Measurements from ENCODE around the gene ARHGEF25. TPM values are rescaled to one million over a fixed set of nuclear protein-coding genes. Genes with fewer than 3 reads are reported as not detected.
A peak's percentile ranks its signal among the peaks of the same experiment; 100 is the strongest.
"Not testable (repeated sequence)": the region's sequence is repeated elsewhere in the genome, so short reads cannot be mapped to it uniquely, and the experiment has no call there.

The ARHGEF25 gene
- total RNA-seq, 2 experiments from 2014 or later = 0.37 TPM

DNA sequence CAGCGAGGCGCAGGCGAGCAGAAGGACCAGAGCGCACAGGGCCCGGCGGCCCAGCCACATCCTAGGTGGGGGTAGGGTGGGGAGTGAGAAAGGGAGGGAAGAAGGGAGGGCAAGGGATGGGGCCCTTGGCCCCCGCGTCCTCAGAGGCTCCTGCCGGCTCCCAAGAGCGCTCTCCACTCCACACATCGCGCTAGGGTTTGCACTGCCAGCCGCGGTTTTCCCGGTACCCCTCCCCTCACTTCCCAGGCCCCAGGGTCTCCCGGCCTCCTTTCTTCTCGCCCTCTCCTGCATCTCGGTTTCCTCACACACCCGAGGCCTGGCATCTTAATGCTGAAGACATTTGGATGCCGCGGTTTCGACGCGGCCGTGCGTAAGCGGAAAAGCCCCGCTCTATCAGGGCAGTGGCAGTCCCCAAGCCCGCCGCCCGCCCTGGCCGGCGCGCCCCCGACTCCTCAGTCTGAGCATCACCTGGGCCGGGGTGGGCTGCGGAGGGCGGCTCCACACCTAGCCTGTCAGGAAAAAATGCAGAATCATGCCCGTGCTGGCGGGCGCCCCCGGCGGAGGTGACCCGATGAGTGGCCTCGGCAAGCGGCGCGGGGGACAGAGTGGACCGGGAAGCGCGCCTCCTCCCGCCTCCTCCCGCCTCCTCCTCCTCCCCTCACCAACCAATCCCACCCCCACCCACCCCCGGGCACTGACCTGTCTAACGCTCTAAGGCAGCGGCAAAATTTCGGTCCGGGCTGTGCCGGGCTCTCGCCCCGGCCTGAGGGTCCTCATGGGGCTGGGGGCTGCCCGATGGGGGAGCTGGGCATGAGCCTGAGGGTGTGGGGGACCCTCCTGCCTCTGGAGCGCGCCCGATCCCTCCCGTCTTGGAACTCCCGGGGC lies 21.1 kb downstream of the ARHGEF25 start:
- H3K27me3 Mint-ChIP-seq (ENCODE audit: low read depth) = peaks cover 60% of the 10 kb centered on the region
- H3K9me3 Mint-ChIP-seq (ENCODE audit: insufficient read depth) = no peaks in the 10 kb centered on the region
- no peak overlapping the region for H3K27ac Mint-ChIP-seq
- peaks cover 18% of the 10 kb centered on the region for H3K4me1 Mint-ChIP-seq (ENCODE audit: low read depth)
- peak; percentile 28 for ATAC-seq
- ChIA-PET POLR2A (no interaction called here), CTCF (interaction anchor here (0.6 to 3.0 kb wide), 11 partner anchors 10 to 173 kb away, joined by 3 to 32 read pairs (median 4); no protein-coding TSS in a partner anchor)
- peak; percentile 37 for DNase-seq
- H3K4me3 Mint-ChIP-seq = peak overlapping the region; percentile 50
- no peaks in the 10 kb centered on the region for H3K36me3 Mint-ChIP-seq (ENCODE audit: low read depth)

DNA sequence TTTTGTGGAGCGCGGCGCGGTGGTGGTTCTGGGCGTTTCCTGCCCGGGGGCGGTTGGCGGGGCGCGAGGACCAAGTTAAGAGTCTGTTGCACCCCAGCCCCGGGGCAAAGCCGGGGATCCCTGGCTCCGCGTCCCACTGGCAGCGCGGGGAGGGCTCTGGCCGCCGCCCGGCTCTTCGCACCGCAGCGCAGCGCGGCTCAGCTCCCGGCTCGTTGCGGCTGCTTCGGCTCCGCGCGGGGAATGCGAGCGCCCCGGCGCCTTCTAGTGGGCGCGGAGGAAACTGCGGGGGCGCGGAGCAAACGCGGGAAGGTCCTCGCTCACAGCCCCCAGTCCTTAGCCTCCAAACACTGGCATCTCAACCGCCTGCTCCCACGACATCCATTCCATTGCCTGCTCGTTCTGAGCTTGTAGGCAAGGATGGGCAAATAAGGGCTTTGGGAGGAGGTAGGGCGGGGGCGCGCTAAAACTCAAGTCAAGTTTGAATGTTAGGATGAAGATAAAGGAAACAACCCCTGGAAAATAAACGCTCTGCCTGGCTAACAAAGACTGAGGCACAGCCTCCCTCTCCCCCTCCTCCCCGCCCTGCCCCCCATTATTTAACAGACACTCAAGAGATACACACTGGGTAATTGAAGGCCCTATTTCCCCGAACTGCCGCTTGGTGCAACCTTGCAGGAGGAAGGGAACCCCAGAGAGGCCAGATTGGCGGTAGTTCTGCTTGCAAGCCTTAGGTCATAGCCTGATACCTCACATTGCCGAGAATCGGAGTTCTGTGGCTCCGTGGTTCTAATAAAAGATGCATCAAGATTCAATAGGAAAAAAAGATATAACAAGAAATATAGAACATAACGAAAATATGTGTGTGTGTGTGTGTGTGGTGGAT lies 22.0 kb downstream of the ARHGEF25 start, which contains the start of gene B4GALNT1:
B4GALNT1 (minus strand) TSS at position 244 of the 883 bp plus-strand sequence. CDS start 1,069 bp downstream, outside the sequence.
- H3K9me3 Mint-ChIP-seq (ENCODE audit: insufficient read depth) = no peaks in the 10 kb centered on the region
- CTCF ChIA-PET = interaction anchor here (0.6 to 3.0 kb wide), 13 partner anchors 9 to 174 kb away, joined by 3 to 32 read pairs (median 4); no protein-coding TSS in a partner anchor
- no peak within 1 kb of the TSS for H3K27ac Mint-ChIP-seq
- peak; percentile 80 for ATAC-seq
- no peaks in the 10 kb centered on the region for H3K36me3 Mint-ChIP-seq (ENCODE audit: low read depth)
- POLR2A ChIA-PET = no interaction called here
- DNase-seq = peak; percentile 65
- H3K4me3 Mint-ChIP-seq = peak within 1 kb of the TSS; percentile 50
- H3K27me3 Mint-ChIP-seq (ENCODE audit: low read depth) = peaks cover 53% of the 10 kb centered on the region
- H3K4me1 Mint-ChIP-seq (ENCODE audit: low read depth) = peaks cover 13% of the 10 kb centered on the region

DNA sequence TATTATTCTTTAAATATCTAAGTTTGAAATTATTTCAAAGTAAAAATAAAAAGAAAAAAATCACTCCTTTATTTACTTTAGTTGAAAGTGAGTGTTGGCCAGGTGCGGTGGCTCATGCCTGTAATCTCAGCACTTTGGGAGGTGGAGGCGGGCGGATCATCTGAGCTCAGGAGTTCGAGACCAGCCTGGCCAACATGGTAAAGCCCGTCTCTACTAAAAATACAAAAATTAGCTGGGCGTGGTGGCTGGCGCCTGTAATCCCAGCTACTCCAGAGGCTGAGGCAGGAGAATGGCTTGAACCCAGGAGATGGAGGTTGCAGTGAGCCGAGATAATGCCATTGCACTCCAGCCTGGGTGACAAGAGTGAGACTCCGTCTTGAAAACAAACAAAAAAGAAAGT lies 25.5 kb downstream of the ARHGEF25 start:
- not testable (repeated sequence) for ATAC-seq; H3K4me1 Mint-ChIP-seq (ENCODE audit: low read depth); H3K4me3 Mint-ChIP-seq; H3K27ac Mint-ChIP-seq; DNase-seq; H3K36me3 Mint-ChIP-seq (ENCODE audit: low read depth); H3K9me3 Mint-ChIP-seq (ENCODE audit: insufficient read depth)
- ChIA-PET CTCF (interaction anchor here (0.6 to 4.4 kb wide), 4 partner anchors 28 to 160 kb away, joined by 3 to 26 read pairs (median 3); no protein-coding TSS in a partner anchor), POLR2A (interaction anchor here (0.6 to 0.7 kb wide), 2 partner anchors 50 to 87 kb away, joined by 3 read pairs; no protein-coding TSS in a partner anchor)
- H3K27me3 Mint-ChIP-seq (ENCODE audit: low read depth) = peaks cover 39% of the 10 kb centered on the region

DNA sequence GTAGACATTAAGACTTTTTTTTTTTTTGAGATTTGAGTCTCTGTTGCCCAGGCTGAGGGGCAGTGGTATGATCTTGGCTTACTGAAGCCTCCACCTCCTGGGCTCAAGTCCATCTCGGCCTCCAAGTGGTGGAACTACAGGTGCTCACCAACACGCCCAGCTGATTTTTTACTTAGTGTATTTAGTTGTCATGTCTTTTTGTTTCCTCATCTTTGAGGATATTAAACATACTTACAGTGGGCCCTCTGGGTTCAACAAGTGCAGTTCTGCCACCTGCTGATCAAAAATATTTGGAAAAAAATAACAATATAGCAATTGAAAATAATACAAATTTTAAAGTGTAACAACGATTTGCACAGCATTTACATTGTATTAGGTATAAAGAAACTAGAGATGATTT lies 26.1 kb downstream of the ARHGEF25 start:
- Mint-ChIP-seq H3K27me3 (ENCODE audit: low read depth) (peaks cover 39% of the 10 kb centered on the region), H3K4me1 (ENCODE audit: low read depth) (peaks cover 6% of the 10 kb centered on the region), H3K36me3 (ENCODE audit: low read depth) (no peaks in the 10 kb centered on the region), H3K4me3 (no peak overlapping the region), H3K9me3 (ENCODE audit: insufficient read depth) (no peaks in the 10 kb centered on the region), H3K27ac (no peak overlapping the region)
- DNase-seq = no peak
- ChIA-PET CTCF (interaction anchor here (0.6 to 4.4 kb wide), 7 partner anchors 10 to 179 kb away, joined by 3 to 26 read pairs (median 4); no protein-coding TSS in a partner anchor), POLR2A (no interaction called here)
- ATAC-seq = no peak

DNA sequence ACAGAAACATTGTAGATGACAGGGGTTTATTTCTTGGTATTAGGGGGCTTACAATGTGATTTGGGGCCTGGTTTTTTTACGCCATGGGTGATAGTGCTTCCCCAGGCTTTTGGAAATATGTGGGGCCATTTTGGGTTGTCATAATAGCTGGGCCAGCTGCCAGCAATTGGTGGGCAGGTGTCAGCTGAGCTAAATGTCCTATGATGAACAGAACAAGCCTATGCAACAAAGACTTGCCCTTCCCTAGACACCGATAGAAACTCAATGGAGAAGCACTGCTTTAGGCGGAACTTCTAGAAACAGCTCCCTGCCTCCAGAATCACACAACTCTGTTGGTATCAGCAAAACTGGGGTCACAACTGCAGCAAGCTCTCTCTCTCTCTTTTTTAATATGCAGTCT lies 26.9 kb downstream of the ARHGEF25 start:
- peaks cover 38% of the 10 kb centered on the region for H3K27me3 Mint-ChIP-seq (ENCODE audit: low read depth)
- ChIA-PET CTCF (interaction anchor here (1.0 to 4.4 kb wide), 5 partner anchors 11 to 179 kb away, joined by 3 to 26 read pairs (median 5); no protein-coding TSS in a partner anchor), POLR2A (interaction anchor here (0.6 kb wide), 1 partner anchor 83 kb away, joined by 3 read pairs; no protein-coding TSS in a partner anchor)
- no peaks in the 10 kb centered on the region for H3K36me3 Mint-ChIP-seq (ENCODE audit: low read depth)
- DNase-seq (no peak), ATAC-seq (no peak)
- H3K4me3 Mint-ChIP-seq = no peak overlapping the region
- no peaks in the 10 kb centered on the region for H3K9me3 Mint-ChIP-seq (ENCODE audit: insufficient read depth)
- peaks cover 6% of the 10 kb centered on the region for H3K4me1 Mint-ChIP-seq (ENCODE audit: low read depth)
- H3K27ac Mint-ChIP-seq = no peak overlapping the region

DNA sequence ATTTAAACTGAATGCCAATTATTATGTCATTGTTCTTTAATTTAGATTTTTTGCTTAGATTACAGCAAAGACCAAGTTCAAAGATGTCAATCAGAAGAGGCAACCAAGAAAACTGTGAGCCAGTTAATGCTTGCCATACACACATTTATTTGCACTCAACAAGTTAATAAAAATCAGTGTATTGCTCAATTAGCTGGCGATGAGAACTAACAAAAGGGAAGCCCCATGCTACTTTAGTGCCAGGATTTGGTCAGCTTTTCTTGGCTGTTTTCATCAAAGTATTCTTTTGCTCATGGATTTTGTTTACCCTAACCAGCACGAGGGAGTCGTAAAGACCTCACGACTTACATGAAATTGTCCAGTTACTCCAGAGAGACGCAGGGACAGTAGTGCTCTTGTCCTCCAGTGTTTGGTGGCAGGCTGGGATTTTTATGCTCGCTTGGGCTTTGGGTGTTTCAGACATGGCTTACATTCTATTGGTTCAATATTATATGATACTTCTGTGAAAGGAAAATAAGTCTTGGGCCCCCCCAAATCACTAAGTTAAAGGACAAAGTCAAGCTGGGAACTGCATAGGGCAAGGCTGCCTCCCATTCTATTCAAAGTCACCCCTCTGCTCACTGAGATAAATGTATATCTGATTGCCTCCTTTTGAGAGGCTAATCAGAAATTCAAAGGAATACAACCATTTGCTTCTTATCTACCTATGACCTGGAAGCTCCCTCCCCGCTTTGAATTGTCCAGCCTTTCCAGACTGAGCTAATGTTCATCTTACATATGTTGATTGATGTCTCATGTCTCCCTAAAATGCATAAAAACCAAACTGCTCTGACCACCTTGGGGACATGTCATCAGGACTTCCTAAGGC lies 29.2 kb downstream of the ARHGEF25 start:
- Mint-ChIP-seq H3K27ac (no peak overlapping the region), H3K4me3 (no peak overlapping the region), H3K4me1 (ENCODE audit: low read depth) (no peaks in the 10 kb centered on the region), H3K36me3 (ENCODE audit: low read depth) (no peaks in the 10 kb centered on the region), H3K27me3 (ENCODE audit: low read depth) (peaks cover 24% of the 10 kb centered on the region), H3K9me3 (ENCODE audit: insufficient read depth) (peaks cover 4% of the 10 kb centered on the region)
- CTCF ChIA-PET = interaction anchor here (4.4 kb wide), 1 partner anchor 57 kb away, joined by 26 read pairs; no protein-coding TSS in a partner anchor
- POLR2A ChIA-PET = no interaction called here
- ATAC-seq (no peak), DNase-seq (no peak)

DNA sequence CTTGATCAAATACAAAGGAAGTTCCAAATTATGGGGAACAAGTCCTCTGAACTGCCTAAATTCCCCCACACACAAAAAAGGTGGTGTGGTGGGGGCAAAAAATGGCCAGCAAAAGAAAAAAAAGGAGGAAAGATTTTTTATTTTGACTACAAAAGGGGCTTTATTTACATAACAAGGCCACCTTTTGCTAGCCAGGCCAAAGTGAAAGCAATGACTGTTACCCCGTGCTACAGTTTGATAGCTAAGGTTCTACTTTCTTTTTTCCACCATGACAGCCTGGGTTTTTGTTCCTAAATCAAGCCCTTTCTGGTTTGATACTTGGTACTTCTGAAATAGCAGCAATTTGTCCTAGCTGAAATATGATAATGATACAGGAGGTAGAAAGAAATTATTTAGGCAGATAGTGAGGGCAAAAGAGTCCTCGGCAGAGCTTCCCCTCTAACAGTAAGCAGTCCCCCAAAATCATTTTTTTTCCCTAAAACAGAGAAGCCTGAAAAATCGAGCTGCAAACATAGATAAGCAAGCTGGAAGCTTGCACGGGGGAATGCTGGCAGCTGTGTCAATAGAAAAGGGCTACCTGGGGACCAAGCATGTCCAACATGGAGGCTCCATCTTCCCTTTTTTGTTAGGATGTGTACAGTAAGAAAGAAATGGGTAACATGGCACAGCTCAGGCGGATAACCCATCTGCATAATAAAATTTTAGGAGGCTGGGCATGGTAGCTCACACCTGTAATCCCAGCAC lies 30.6 kb downstream of the ARHGEF25 start:
- POLR2A ChIA-PET = interaction anchor here (0.9 kb wide), 1 partner anchor 14 kb away, joined by 4 read pairs; no protein-coding TSS in a partner anchor
- CTCF ChIA-PET = interaction anchor here (2.1 kb wide), 1 partner anchor 9 kb away, joined by 8 read pairs; the partner anchor contains the start of gene B4GALNT1
- H3K27me3 Mint-ChIP-seq (ENCODE audit: low read depth) = peaks cover 22% of the 10 kb centered on the region
- no peak for DNase-seq
- H3K4me1 Mint-ChIP-seq (ENCODE audit: low read depth) = no peaks in the 10 kb centered on the region
- no peak overlapping the region for H3K27ac Mint-ChIP-seq
- ATAC-seq = no peak
- H3K4me3 Mint-ChIP-seq = no peak overlapping the region
- H3K36me3 Mint-ChIP-seq (ENCODE audit: low read depth) = no peaks in the 10 kb centered on the region
- H3K9me3 Mint-ChIP-seq (ENCODE audit: insufficient read depth) = peaks cover 4% of the 10 kb centered on the region

DNA sequence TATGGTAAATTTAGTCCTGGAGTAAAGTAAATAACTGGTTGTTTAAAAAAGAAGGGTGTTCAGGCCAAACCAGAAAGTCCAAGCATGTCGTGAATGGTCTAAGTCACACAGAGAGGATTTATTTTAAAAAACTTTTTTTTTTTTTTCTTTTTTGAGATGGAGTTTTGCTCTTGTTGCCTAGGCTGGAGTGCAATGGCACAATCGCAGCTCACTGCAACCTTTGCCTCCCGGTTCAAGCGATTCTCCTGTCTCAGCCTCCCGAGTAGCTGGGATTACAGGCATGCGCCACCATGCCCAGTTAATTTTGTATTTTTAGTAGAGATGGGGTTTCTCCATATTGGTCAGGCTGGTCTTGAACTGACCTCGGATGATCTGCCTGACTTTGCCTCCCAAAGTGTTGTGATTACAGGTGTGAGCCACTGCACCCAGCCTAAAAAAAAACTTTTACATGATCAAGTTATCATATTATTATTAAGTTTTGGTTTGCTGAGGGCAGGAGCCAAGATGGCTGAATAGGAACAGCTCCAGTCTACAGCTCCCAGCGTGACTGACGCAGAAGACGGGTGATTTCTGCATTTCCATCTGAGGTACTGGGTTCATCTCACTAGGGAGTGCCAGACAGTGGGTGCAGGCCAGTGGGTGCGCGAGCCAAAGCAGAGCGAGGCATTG lies 34.9 kb downstream of the ARHGEF25 start:
- H3K9me3 Mint-ChIP-seq (ENCODE audit: insufficient read depth); ATAC-seq; H3K27ac Mint-ChIP-seq; H3K4me3 Mint-ChIP-seq; H3K27me3 Mint-ChIP-seq (ENCODE audit: low read depth); H3K4me1 Mint-ChIP-seq (ENCODE audit: low read depth); H3K36me3 Mint-ChIP-seq (ENCODE audit: low read depth); DNase-seq; POLR2A ChIA-PET: not testable (repeated sequence)
- CTCF ChIA-PET = interaction anchor here (1.0 to 1.1 kb wide), 2 partner anchors 18 to 40 kb away, joined by 3 read pairs; no protein-coding TSS in a partner anchor

DNA sequence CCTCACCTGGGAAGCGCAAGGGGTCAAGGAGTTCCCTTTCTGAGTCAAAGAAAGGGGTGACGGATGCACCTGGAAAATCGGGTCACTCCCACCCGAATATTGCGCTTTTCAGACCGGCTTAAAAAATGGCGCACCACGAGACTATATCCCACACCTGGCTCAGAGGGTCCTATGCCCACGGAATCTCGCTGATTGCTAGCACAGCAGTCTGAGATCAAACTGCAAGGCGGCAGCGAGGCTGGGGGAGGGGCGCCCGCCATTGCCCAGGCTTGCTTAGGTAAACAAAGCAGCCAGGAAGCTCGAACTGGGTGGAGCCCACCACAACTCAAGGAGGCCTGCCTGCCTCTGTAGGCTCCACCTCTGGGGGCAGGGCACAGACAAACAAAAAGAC lies 35.4 kb downstream of the ARHGEF25 start:
- POLR2A ChIA-PET; H3K4me3 Mint-ChIP-seq; H3K4me1 Mint-ChIP-seq (ENCODE audit: low read depth); DNase-seq; ATAC-seq; CTCF ChIA-PET; H3K36me3 Mint-ChIP-seq (ENCODE audit: low read depth); H3K27ac Mint-ChIP-seq; H3K27me3 Mint-ChIP-seq (ENCODE audit: low read depth); H3K9me3 Mint-ChIP-seq (ENCODE audit: insufficient read depth): not testable (repeated sequence)

DNA sequence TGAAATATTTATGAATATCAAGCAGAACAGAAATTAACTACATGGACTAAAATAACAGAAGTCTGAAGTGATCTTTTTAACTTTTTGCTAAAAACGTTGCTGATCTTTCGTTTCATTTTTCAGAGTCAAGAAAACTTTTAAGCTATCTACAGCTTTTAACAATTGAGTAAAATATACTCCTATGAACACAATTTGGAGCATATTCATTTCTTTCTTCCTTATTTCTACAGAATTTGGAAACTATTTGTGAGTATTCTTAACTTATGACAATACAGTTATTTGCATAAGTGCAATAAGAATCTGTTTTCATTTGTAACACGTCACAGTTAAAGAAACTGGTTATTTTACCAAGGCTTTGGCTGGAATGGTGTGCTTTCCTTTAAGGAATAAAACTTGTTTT lies 42.8 kb downstream of the ARHGEF25 start:
- no peak overlapping the region for H3K27ac Mint-ChIP-seq
- H3K9me3 Mint-ChIP-seq (ENCODE audit: insufficient read depth) = peaks cover 15% of the 10 kb centered on the region
- H3K4me3 Mint-ChIP-seq = no peak overlapping the region
- H3K27me3 Mint-ChIP-seq (ENCODE audit: low read depth) = peaks cover 6% of the 10 kb centered on the region
- ATAC-seq (no peak), DNase-seq (no peak)
- peaks cover 1% of the 10 kb centered on the region for H3K36me3 Mint-ChIP-seq (ENCODE audit: low read depth)
- H3K4me1 Mint-ChIP-seq (ENCODE audit: low read depth) = no peaks in the 10 kb centered on the region
- CTCF ChIA-PET = no interaction called here
- POLR2A ChIA-PET = no interaction called here
